ENCODE data around the gene GDPD2. TPM values are rescaled to one million over a fixed set of nuclear protein-coding genes. Genes with fewer than 3 reads are reported as not detected.

The GDPD2 gene
- total and polyA plus RNA-seq, 2 of the 13 experiments (the other 11 are each of a cell fraction or from before 2014, with no cell fraction given): 0.04 to 0.08 TPM

DNA sequence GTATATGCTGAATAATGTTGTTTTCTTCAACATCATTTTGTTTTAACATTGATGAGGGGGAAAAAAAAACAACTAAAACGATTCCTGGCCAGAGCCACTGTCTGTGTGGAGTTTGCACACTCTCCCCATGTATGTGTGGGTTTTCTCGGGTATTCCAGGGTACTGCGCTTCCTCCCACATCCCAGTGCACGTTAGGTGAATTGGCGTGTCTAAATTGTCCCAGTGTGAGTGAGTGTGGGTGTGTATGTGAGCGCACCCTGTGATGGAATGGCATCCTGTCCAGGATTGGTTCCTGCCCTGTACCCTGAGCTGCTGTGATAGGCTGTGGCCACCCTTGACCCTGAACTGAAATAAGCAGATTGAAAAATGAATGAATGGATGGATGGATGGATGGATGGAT, 19.1 kb downstream of the GDPD2 start:
- FAIRE-seq: no peak
- H3K36me3 ChIP-seq (replicated peaks in 1 of 2; ENCODE audit: control insufficient read depth in 1 of 2, insufficient read depth in 2 of 2, low read length in 2 of 2): no peaks in the 10 kb centered on the region
- H3K9ac ChIP-seq (ENCODE audit: insufficient read depth, low read depth, low read length): no peak overlapping the region
- POLR2A ChIA-PET: no interaction called here
- H3K9me3 ChIP-seq (ENCODE audit: low read length): no peaks in the 10 kb centered on the region
- H3K4me1 ChIP-seq (ENCODE audit: insufficient read depth, low read length): 0 out of 2 replicates have a peak, but pooled peaks cover under 1% of the 10 kb centered on the region
- H2AFZ ChIP-seq (ENCODE audit: low read length): no peak overlapping the region
- DNase-seq (ENCODE audit: low spot score): no peak
- 15% methylated on average over 6 of the region's 6 CpGs for WGBS (ENCODE audit: low lambda C conversion rate)
- H3K27ac ChIP-seq (ENCODE audit: extremely low read length, insufficient read depth, low read length): no peak overlapping the region
- peaks cover 4 to 17% of the 10 kb centered on the region in 2 experiments; a peak in 4 of 5 replicates for H3K27me3 ChIP-seq (ENCODE audit: control insufficient read depth in 1 of 2, insufficient read depth in 2 of 2, low read length in 2 of 2)
- no peak overlapping the region for H3K4me2 ChIP-seq (ENCODE audit: low read depth, low read length)
- no peak for ATAC-seq
- H4K20me1 ChIP-seq (ENCODE audit: insufficient read depth, low read length): no peaks in the 10 kb centered on the region
- in situ Hi-C loops (cut with HindIII; ENCODE audit: extremely low pct_ligation_motif_present, low pct_unique_long_range_greater_than_20kb) (no loop called here), intact Hi-C loops (cut with micrococcal nuclease; ENCODE audit: unreplicated experiment) (no loop called here)
- no peak overlapping the region for H3K4me3 ChIP-seq (replicated peaks in 1 of 3; ENCODE audit: insufficient read depth in 1 of 3, low read depth in 2 of 3, low read length in 3 of 3)
- no peaks in the 10 kb centered on the region for H3K79me2 ChIP-seq (ENCODE audit: insufficient read depth, low read length)
- CTCF ChIA-PET (ENCODE audit: low intra/inter-chr PET ratio, low total read pairs): no interaction called here
- no peak for TF ChIP-seq ZNF24 (IDR thresholded peaks at IDR 0.05)
- no peak for TF ChIP-seq KLF6 (CRISPR knock-in tag; IDR thresholded peaks at IDR 0.05)
- TF ChIP-seq ZNF496 (CRISPR knock-in tag; IDR thresholded peaks at IDR 0.05; ENCODE audit: insufficient replicate concordance): no peak
- TF ChIP-seq EHMT2 (IDR thresholded peaks at IDR 0.05; ENCODE audit: borderline replicate concordance, low read depth, low read length): no peak
- no peak for TF ChIP-seq ARNTL (CRISPR knock-in tag; IDR thresholded peaks at IDR 0.05)
- no peak for TF ChIP-seq ELF1 (CRISPR knock-in tag; IDR thresholded peaks at IDR 0.05)
- no peak for TF ChIP-seq ZNF564 (CRISPR knock-in tag; IDR thresholded peaks at IDR 0.05)
- TF ChIP-seq, protein P1, sequence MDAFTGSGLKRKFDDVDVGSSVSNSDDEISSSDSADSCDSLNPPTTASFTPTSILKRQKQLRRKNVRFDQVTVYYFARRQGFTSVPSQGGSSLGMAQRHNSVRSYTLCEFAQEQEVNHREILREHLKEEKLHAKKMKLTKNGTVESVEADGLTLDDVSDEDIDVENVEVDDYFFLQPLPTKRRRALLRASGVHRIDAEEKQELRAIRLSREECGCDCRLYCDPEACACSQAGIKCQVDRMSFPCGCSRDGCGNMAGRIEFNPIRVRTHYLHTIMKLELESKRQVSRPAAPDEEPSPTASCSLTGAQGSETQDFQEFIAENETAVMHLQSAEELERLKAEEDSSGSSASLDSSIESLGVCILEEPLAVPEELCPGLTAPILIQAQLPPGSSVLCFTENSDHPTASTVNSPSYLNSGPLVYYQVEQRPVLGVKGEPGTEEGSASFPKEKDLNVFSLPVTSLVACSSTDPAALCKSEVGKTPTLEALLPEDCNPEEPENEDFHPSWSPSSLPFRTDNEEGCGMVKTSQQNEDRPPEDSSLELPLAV (CRISPR knock-in tag; conservative IDR thresholded peaks at IDR 0.05; ENCODE audit: low read depth): no peak
- BruUV-seq (replicated peaks): no TSS peak

Measured in HepG2 (cell line).